Raji (cell line): ENCODE results near the gene RHBDL1.
A peak's percentile ranks its signal among the peaks of the same experiment; 100 is the strongest.

Source experiments
- POLR2A ChIP-seq: IDR thresholded peaks from 2 replicates; pipeline ENCODE4 v1.6.1; 2011; ENCODE audit warnings: low read depth, low read length, control low read depth; ENCODE audit not compliant: insufficient read depth

Gene RHBDL1

DNA sequence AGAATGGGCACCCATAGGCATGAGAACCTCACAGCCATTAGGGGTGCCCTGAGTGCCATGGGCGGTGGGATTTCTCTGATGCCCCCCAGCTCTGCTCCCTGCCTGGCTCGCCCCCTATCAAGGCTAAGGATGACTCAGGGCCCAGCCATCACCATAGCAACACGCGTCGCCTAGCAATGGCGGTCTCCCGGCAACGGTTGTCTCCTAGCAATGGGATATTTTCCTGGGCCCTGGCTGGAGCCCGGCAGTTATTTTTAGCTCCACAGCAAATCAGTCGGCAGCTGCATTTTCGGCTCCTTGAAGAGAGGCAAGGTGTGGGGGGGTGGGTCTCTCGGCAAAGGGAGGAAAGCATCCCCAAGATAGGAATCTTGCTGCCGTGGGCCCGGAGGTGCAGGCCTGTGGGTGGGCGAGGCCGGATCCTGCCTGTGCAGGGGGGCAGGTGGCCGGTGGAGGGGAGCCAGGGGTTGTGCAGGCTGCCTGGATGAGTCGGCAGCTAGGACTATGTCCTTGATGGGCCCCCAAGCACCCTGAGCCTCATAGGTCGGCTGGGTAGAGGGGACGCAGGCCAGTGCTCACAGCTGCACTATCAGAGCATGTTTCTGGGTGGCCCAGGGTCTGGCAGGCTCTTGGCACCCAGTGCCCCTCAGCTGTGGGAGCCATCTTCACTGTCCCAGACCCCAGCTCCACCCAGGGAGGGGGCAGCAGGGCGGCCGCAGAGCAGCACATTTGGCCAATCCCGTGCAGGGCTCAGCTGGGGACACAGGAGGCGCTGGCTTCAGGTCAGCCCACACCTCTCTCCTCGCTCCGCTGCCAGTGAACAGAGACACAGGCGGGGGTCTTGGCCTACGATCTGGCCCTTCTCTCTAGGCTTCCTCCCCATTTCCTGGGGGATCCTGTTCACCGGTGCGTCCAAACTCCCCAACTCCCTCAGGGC is 34.4 kb downstream of the RHBDL1 start:
- no peak for TF ChIP-seq POLR2A

DNA sequence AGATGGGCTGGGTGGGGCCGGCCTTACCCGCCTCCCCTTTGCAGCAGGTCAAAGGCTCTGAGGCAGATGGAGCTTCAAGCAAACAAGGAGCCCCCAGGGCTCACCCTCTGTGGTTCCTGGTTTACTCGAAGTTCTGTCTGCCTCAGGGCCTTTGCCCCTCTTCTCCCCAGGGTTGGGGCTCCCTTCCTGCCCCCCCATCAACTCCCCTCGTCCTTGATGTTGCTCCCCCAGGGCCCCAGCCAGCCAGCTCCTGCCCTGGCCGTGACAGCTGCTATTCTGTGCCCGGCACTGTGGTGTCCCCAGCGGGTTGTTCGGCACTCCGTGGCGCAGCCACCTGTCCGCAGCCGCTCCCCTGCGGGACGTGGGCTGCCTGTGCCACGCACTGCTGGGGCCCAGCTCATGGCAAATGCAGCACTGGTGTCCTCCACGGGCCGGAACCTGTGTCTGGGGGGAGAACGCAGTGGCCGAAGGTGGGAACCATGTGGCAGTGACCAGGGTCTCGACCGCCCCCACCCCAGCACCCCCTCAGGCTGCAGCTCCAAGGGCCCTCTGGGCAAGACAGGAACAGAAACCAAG is 35.1 kb downstream of the RHBDL1 start:
- TF ChIP-seq POLR2A, result no peak

DNA sequence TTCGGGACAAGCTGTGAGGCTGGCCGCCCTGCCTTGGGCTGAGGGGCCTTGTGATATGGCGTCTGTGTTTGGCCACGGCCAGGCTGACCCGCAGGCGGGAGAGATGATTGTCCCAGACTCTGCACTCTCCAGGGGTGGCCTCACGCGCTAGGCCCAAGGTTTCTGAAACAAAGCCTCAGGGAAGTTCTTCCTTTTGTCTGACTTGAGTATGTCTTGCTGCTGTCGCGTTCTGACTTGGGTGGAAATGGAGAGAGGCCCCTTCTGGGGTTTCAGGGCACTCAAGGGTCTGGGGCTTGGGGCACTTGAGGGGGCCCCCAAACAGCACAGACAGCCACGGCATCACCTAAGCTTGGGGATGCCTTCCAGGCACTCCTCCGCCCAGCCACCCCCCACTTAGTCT is 35.6 kb downstream of the RHBDL1 start:
- TF ChIP-seq POLR2A, result no peak

DNA sequence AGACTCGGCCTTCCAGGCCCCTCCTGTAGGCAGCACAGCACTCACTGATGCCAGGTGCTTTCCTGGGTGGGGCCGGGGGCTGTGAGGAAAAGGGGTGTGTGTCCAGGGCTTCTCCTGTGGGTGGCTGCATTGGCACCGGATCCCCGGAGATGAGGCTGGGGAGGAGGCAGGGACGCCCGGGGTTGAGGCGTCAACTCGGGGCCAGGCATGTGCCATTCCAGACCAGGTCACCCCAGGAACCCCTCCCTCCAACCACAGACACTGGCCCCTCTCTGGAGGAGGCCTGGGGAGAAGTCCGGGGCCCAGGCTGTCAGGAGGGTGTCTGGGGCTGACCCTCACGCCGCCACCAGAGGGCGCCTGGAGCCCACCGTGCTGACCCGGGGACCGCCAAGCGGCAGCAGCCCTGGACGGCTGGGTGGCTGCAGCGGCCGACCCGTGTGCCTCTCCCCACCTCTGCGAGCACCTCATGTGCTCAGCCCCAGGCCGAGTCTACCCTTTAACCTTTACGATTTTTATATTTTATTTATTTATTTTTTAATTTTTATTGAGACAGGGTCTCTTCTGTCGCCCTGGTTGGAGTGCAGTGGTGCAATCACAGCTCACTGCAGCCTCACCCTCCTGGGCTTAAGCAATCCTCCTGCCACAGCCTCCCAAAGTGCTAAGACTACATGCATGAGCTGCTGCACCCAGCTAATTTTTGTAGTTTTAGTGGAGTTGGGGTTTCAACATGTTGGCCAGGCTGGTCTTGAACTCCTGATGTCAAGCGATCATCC is 36.3 kb downstream of the RHBDL1 start:
- no peak; the same call in 1 of the 2 replicates for TF ChIP-seq POLR2A

DNA sequence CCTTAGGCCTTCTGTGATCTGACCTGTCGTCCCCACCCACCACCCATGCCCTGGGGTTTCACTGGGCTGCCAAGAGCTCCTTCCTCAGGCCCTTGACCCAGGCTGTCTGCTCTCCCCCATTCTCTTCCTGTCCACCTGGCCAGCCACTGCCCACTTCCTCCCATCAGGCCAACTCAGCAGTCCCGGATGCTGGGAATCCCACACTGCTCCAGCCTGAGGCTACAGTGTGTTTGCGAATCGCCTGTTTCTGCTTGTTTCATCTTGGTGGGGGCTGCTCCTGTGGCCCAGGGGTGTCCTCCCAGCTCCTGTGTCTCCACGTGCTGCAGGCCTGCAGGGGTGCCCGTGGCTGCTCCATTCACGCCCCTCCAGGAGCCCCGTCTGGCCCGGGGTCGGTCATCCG is 38.6 kb downstream of the RHBDL1 start:
- no peak; the same call in 1 of the 2 replicates for TF ChIP-seq POLR2A

DNA sequence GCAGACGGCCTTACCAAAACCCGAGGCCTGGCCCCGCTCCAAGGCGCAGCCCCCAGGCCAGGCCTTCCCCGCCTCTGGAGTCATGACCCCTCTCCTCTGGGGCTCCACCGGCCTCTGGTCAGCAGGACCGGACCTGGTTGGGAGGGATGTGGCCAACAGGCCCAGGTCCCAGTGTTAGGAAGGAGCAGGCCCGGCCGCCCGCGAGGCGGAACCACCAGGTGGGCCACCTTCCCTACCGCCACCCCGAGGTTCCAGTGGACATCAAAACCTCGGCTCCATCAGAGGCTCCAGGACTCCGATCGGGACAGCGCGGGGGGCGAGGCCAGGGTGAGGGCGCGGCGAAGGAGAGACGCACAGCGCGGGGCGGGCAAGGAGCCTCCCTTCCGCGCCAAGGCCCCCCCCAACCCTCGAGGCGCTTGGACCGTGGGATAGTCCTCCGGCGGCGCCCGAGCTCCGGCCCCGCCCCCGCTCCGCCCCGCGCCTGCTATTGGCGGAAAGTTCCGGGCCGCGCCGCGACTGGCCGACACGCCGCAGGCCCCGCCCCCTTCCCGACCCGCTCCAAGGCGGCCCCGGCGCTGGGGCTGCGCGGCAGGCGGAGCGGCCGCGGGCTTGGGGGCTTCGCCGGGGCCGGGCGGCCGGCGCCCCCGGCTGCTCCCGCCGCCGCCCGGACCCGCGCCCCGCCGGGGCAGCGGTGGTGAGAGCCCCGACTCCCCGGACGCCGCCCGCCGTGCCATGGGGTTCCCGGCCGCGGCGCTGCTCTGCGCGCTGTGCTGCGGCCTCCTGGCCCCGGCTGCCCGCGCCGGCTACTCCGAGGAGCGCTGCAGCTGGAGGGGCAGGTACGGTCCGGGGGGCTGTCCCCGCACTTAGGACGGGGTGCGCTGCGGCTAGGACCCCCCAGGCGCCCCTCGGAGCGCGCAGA is 39.3 kb downstream of the RHBDL1 start, which contains the start of gene METRN:
TSS of gene METRN (plus strand) at position 561 of the 919 bp plus-strand sequence. CDS start at position 733, 172 bp downstream.
- no peak; the same call in 1 of the 2 replicates for TF ChIP-seq POLR2A

DNA sequence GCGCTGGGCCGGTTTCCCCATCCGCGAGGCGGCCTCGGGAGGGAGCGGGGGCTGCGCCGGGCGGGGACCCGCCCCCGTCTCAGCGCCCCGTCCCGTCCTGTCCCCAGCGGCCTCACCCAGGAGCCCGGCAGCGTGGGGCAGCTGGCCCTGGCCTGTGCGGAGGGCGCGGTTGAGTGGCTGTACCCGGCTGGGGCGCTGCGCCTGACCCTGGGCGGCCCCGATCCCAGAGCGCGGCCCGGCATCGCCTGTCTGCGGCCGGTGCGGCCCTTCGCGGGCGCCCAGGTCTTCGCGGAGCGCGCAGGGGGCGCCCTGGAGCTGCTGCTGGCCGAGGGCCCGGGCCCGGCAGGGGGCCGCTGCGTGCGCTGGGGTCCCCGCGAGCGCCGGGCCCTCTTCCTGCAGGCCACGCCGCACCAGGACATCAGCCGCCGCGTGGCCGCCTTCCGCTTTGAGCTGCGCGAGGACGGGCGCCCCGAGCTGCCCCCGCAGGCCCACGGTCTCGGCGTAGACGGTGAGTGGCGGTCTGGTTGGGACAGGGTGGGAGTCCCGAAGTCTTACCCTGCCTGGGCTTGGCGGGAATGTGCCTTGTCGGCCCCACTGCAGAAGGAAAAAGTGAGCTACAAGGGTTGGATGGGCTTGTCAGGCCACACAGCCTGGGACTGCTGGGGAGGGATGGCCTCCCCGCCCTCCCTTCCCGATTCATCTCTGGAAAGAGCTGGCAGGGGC is 40.2 kb downstream of the RHBDL1 start:
- peak; percentile 35; the same call in 1 of the 2 replicates for TF ChIP-seq POLR2A

DNA sequence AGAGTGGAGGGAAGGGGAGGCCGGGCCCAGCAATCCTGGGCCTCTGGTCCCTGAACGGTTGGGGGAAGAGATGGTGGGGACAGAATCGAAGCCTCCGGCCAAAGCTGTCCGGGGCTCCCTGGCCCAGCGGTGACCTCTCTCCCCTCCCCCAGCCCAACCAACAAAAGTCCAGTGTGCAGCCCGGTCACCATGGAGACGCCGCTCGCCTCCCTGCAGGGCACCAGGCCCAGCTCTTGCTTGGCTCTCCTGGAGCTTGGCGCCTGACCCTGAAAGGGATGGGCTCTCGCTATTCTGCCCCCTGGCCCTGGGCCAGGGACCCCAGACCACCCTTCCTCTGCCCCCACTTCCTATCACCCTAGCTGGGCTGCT is 40.7 kb downstream of the RHBDL1 start:
- no peak for TF ChIP-seq POLR2A

DNA sequence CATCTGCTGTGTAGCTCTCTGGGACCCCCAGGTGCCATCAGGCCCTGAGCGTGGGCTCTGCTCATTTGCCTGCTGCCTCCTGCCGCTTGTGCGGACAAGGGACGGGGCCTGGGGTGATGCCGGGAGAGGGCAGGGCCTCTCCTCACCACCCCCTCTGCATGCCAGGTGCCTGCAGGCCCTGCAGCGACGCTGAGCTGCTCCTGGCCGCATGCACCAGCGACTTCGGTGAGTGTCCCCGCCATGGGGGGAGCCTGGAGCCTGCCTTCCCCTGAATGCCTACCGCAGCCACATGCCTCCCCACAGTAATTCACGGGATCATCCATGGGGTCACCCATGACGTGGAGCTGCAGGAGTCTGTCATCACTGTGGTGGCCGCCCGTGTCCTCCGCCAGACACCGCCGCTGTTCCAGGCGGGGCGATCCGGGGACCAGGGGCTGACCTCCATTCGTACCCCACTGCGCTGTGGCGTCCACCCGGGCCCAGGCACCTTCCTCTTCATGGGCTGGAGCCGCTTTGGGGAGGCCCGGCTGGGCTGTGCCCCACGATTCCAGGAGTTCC is 41.4 kb downstream of the RHBDL1 start:
- TF ChIP-seq POLR2A, result no peak; the same call in 1 of the 2 replicates

DNA sequence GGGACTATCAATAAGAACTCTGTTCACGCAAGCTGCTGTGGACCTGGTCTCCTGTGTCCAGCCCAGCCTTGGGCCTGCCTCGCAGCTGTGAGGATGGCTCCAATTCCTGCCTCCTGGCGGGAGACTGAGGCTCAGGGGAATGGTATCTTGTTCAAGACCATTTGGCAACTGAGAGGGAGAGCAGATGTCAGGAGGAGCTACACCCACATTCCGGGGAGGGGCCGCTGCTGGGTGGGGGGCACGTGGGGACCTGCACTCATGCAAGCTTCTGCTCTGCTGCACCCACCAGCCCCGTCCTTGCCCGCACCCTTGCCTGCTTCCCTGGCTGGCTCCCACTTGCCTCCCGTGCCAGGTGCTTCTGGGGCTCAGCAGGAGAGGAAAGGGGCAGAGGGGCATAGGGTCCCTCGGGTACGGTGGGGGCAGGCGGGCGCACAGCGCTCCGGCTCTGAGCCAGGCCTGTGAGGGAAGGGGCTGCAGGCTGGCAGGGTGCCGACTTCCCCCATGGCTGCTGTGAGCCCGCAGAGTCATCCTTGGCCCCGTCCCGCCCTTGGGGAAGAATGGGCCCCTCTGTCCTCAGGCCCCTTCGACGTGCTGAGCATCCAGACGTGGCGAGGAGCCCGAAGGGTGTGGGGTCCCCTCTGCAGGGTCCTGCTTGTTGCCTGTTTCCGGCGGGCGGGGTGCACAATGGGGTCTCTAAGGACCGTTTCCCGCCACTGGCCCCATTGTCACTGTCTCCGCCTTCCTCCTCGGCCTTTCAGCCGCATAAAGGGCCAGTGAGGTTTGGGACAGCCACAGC is 42.2 kb downstream of the RHBDL1 start:
- TF ChIP-seq POLR2A, result no peak; the same call in none of the 2 replicates

DNA sequence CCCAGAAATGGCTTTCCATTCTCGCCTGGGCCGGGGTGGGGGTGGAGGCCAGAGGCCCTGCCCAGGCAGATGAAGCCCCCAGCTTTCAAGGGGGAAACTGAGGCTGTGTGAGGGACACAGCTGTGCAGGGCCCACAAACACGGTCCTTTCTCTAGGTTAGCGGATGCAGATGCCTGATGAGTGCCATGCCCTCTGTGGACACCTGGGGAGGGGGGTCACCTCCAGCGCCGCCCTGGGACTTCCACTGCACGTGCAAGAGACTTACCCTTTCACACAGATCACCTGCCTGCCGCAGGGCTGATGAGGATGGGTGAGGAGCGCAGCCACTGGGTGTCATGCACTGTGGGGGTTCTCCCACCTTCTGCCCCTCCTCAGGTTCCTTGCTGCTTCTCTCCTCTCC is 42.9 kb downstream of the RHBDL1 start:
- peak; percentile 44; the same call in 1 of the 2 replicates for TF ChIP-seq POLR2A

DNA sequence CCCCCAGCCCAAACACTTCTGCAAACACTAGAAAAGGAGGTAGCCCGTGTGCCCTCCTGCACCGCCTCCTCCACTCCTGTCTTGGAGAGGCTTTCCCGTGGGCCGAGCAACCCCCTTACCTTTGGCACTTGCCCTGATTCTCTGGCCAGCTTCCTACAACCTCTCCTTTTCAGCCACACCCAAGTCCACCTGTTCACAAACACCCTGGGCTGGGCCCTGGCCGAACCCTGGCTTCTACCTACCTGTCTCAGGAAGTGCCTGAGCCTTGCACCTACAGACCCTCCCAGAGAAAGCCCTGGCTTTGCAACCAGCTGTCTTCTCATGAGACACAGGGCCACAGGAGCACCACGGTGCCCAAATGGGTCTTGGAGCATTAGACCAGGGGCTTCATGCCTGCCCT is 43.5 kb downstream of the RHBDL1 start:
- 0 out of 2 replicates have a peak, but pooled peaks have one; percentile 34 for TF ChIP-seq POLR2A
